ENCODE results near the gene DRD2.

DRD2 gene

GRCh38 chr11:113487622-113488021 is 12.4 kb upstream of the DRD2 start:
- H3K27ac ChIP-seq (replicated peaks): no peak overlapping the region
- H3K4me3 ChIP-seq (replicated peaks; ENCODE audit: insufficient read depth, low read length): no peak overlapping the region
- no peaks in the 10 kb centered on the region for H3K27me3 ChIP-seq (ENCODE audit: insufficient read depth, poor library complexity, severe bottlenecking)
- TF ChIP-seq GABPA (IDR thresholded peaks at IDR 0.05; ENCODE audit: low read depth) (no peak), POLR2AphosphoS5 (IDR thresholded peaks at IDR 0.05; ENCODE audit: low read depth) (no peak), REST (IDR thresholded peaks at IDR 0.05; ENCODE audit: insufficient replicate concordance, low read depth) (no peak), SPI1 (IDR thresholded peaks at IDR 0.05; ENCODE audit: borderline replicate concordance, low read depth) (no peak), CTCF (IDR thresholded peaks at IDR 0.05; ENCODE audit: insufficient read depth, low read length) (no peak)
- DNase-seq (ENCODE audit: low read depth in 1 of 2, low spot score in 1 of 2): no peak

GRCh38 chr11:113484223-113484622 is 9.0 kb upstream of the DRD2 start:
- H3K4me3 ChIP-seq (replicated peaks; ENCODE audit: insufficient read depth, low read length): no peak overlapping the region
- DNase-seq (ENCODE audit: low read depth in 1 of 2, low spot score in 1 of 2): no peak
- no peak for TF ChIP-seq REST (IDR thresholded peaks at IDR 0.05; ENCODE audit: insufficient replicate concordance, low read depth)

GRCh38 chr11:113481672-113482071 is 6.5 kb upstream of the DRD2 start:
- Histone ChIP-seq H3K4me3 (replicated peaks; ENCODE audit: insufficient read depth, low read length) (no peak overlapping the region), H3K27me3 (ENCODE audit: insufficient read depth, poor library complexity, severe bottlenecking) (peaks cover 3% of the 10 kb centered on the region), H3K27ac (replicated peaks) (no peak overlapping the region)
- no peak for DNase-seq (ENCODE audit: low read depth in 1 of 2, low spot score in 1 of 2)
- TF ChIP-seq POLR2AphosphoS5 (IDR thresholded peaks at IDR 0.05; ENCODE audit: low read depth): no peak
- TF ChIP-seq GABPA (IDR thresholded peaks at IDR 0.05; ENCODE audit: low read depth): no peak
- no peak for TF ChIP-seq REST (IDR thresholded peaks at IDR 0.05; ENCODE audit: insufficient replicate concordance, low read depth)
- no peak for TF ChIP-seq SPI1 (IDR thresholded peaks at IDR 0.05; ENCODE audit: borderline replicate concordance, low read depth)
- TF ChIP-seq CTCF (IDR thresholded peaks at IDR 0.05; ENCODE audit: insufficient read depth, low read length): no peak

More at GRCh38 chr11:113484223-113484622, 9.0 kb upstream of the DRD2 start:
- H3K27me3 ChIP-seq (ENCODE audit: insufficient read depth, poor library complexity, severe bottlenecking): peaks cover 3% of the 10 kb centered on the region
- H3K27ac ChIP-seq (replicated peaks): no peak overlapping the region

- H3K27ac ChIP-seq (replicated peaks): no peak overlapping the region
- no peak for DNase-seq (ENCODE audit: low read depth in 1 of 2, low spot score in 1 of 2)
- H3K4me3 ChIP-seq (replicated peaks; ENCODE audit: insufficient read depth, low read length): no peak overlapping the region
- H3K27me3 ChIP-seq (ENCODE audit: insufficient read depth, poor library complexity, severe bottlenecking): peaks cover 7% of the 10 kb centered on the region
- TF ChIP-seq SPI1 (IDR thresholded peaks at IDR 0.05; ENCODE audit: borderline replicate concordance, low read depth): no peak
- TF ChIP-seq GABPA (IDR thresholded peaks at IDR 0.05; ENCODE audit: low read depth): no peak
- no peak for TF ChIP-seq REST (IDR thresholded peaks at IDR 0.05; ENCODE audit: insufficient replicate concordance, low read depth)
- TF ChIP-seq CTCF (IDR thresholded peaks at IDR 0.05; ENCODE audit: insufficient read depth, low read length): no peak
- TF ChIP-seq POLR2AphosphoS5 (IDR thresholded peaks at IDR 0.05; ENCODE audit: low read depth): no peak
Measured at GRCh38 chr11:113481226-113481625, 6.0 kb upstream of the DRD2 start.

Measured in HL-60 (cell line).